Measurements from ENCODE around the gene PROC. TPM values are rescaled to one million over a fixed set of nuclear protein-coding genes. Genes with fewer than 3 reads are reported as not detected.

Gene PROC
- total RNA-seq, 4 donors from 2014 or later, result not detected

- H3K4me1 ChIP-seq, result peaks cover 0 to 42% (median 22%) of the 10 kb centered on the region in 4 donors
- H3K4me3 ChIP-seq, result peak overlapping the region; percentile 48 to 100 (median 94)
- 46 to 51% methylated on average over 8 of the region's 8 CpGs for WGBS, 2 donors
- H3K27ac ChIP-seq, result peak overlapping the region; percentile 97 to 100 (median 100)
- no peak for DNase-seq (ENCODE audit: low spot score in 2 of 2)
- H3K36me3 ChIP-seq, result no peaks in the 10 kb centered on the region
- H3K27me3 ChIP-seq, result no peaks in the 10 kb centered on the region
- no peak for TF ChIP-seq EP300 (IDR thresholded peaks at IDR 0.05)
- TF ChIP-seq CTCF (IDR thresholded peaks at IDR 0.05), result no peak
- TF ChIP-seq POLR2A (IDR thresholded peaks at IDR 0.05), result no peak
- no peaks in the 10 kb centered on the region for H3K9me3 ChIP-seq
These were observed 29.6 kb upstream of the PROC start for GRCh38 chr2:127388423-127389164.

- Histone ChIP-seq H3K4me1 (peaks cover 0 to 34% (median 22%) of the 10 kb centered on the region in 4 donors), H3K27me3 (no peaks in the 10 kb centered on the region), H3K4me3 (no peak overlapping the region), H3K27ac (peak overlapping the region in 1 of 4 donors; percentile 32), H3K9me3 (no peaks in the 10 kb centered on the region), H3K36me3 (no peaks in the 10 kb centered on the region)
- DNase-seq (ENCODE audit: low spot score in 2 of 2), result no peak
- WGBS, 2 donors, result 81% methylated on average over 5 of the region's 5 CpGs
- no peak for TF ChIP-seq CTCF (IDR thresholded peaks at IDR 0.05)
- no peak for TF ChIP-seq POLR2A (IDR thresholded peaks at IDR 0.05)
- no peak for TF ChIP-seq EP300 (IDR thresholded peaks at IDR 0.05)
These were observed 28.3 kb upstream of the PROC start for GRCh38 chr2:127389778-127390435.

GRCh38 chr2:127392133-127392827, 25.9 kb upstream of the PROC start:
- no peak for DNase-seq (ENCODE audit: low spot score in 2 of 2)
- no peaks in the 10 kb centered on the region for H3K36me3 ChIP-seq
- H3K27ac ChIP-seq, result no peak overlapping the region
- H3K4me3 ChIP-seq, result no peak overlapping the region
- H3K4me1 ChIP-seq, result peaks cover 0 to 12% (median 9%) of the 10 kb centered on the region in 4 donors
- no peak for TF ChIP-seq CTCF (IDR thresholded peaks at IDR 0.05)
- TF ChIP-seq EP300 (IDR thresholded peaks at IDR 0.05), result no peak
- no peak for TF ChIP-seq POLR2A (IDR thresholded peaks at IDR 0.05)
- no peaks in the 10 kb centered on the region for H3K9me3 ChIP-seq
- no peaks in the 10 kb centered on the region for H3K27me3 ChIP-seq
- WGBS, 2 donors, result 72% methylated on average over 2 of the region's 2 CpGs

GRCh38 chr2:127392828-127393578, 25.2 kb upstream of the PROC start:
- Histone ChIP-seq H3K27ac (no peak overlapping the region), H3K27me3 (no peaks in the 10 kb centered on the region), H3K4me3 (no peak overlapping the region), H3K4me1 (peaks cover 0 to 16% (median 10%) of the 10 kb centered on the region in 4 donors), H3K36me3 (no peaks in the 10 kb centered on the region), H3K9me3 (no peaks in the 10 kb centered on the region)
- TF ChIP-seq CTCF (IDR thresholded peaks at IDR 0.05) (no peak), EP300 (IDR thresholded peaks at IDR 0.05) (no peak), POLR2A (IDR thresholded peaks at IDR 0.05) (no peak)
- 91% methylated on average over 1 of the region's 1 CpG for WGBS, 2 donors
- no peak for DNase-seq (ENCODE audit: low spot score in 2 of 2)

All from tibial nerve (tissue), 4 donors.